Type B pancreatic cell (in vitro differentiated cells): ENCODE data around the gene IL22. TPM values are rescaled to one million over a fixed set of nuclear protein-coding genes. Genes with fewer than 3 reads are reported as not detected.

Experiments used
- DNase-seq: peaks from one replicate; pipeline ENCODE4 v3.0.0; 2021; ENCODE audit warnings: mixed read lengths; ENCODE audit not compliant: unreplicated experiment; ENCODE audit errors: extremely low spot score
- H3K27ac Mint-ChIP-seq: 2 replicates; pipeline ENCODE4 v1.8.0; 2021; ENCODE audit warnings: mild to moderate bottlenecking, mixed read lengths
- H3K27me3 Mint-ChIP-seq: 2 replicates; pipeline ENCODE4 v1.8.0; 2021; ENCODE audit warnings: mixed read lengths
- H3K36me3 Mint-ChIP-seq: 2 replicates; pipeline ENCODE4 v1.8.0; 2021; ENCODE audit warnings: mixed read lengths
- H3K4me1 Mint-ChIP-seq: one replicate; pipeline ENCODE4 v1.8.0; 2021; ENCODE audit warnings: mixed read lengths; ENCODE audit not compliant: unreplicated experiment
- H3K4me3 Mint-ChIP-seq: 2 replicates; pipeline ENCODE4 v1.8.0; 2021; ENCODE audit warnings: mild to moderate bottlenecking, mixed read lengths
- H3K9me3 Mint-ChIP-seq: 2 replicates; pipeline ENCODE4 v1.8.0; 2021; ENCODE audit warnings: mixed read lengths
- CTCF ChIP-seq: fragments of 200-600 bp; sonication (generic); conservative IDR thresholded peaks from 2 replicates; pipeline ENCODE4 v1.5.0; 2021; ENCODE audit warnings: antibody characterized with exemption, mild to moderate bottlenecking
- total RNA-seq: library from RNA; stranded (reverse); gene quantifications from 2 replicates; pipeline ENCODE4 v1.2.1, GENCODE V29; 2021; ENCODE audit warnings: low replicate concordance

The IL22 gene
- total RNA-seq, 1 donor from 2014 or later: not detected

DNA sequence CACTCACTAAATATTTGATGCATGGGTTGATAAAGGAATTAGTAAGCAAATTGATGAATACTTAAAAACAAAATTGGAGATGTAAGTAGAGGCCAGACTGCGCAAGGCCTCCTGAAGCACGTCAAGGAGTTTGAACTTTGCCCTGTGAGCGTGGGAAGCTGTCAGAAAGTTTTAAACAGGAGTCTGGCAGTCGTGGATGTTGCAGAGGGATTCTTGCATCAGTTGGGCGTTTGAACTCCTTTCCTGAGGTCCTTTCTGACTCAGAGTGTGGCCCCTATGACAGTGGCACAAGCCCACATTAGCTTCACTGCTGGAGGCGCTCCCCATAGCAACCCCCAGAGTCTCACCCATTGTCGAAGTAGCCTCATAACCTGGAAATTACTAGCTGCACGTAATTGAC, 17.9 kb upstream of the IL22 start:
- H3K4me3 Mint-ChIP-seq: no peak overlapping the region
- DNase-seq: no peak
- peaks cover 2% of the 10 kb centered on the region for H3K27me3 Mint-ChIP-seq
- H3K9me3 Mint-ChIP-seq: no peaks in the 10 kb centered on the region
- no peak for TF ChIP-seq CTCF
- no peak overlapping the region for H3K27ac Mint-ChIP-seq
- H3K36me3 Mint-ChIP-seq: no peaks in the 10 kb centered on the region
- peaks cover 7% of the 10 kb centered on the region for H3K4me1 Mint-ChIP-seq

GRCh38 chr12:68270358-68270757, 17.0 kb upstream of the IL22 start:
- DNase-seq: no peak
- peaks cover 6% of the 10 kb centered on the region for H3K27me3 Mint-ChIP-seq
- H3K36me3 Mint-ChIP-seq: no peaks in the 10 kb centered on the region
- peaks cover 10% of the 10 kb centered on the region for H3K4me1 Mint-ChIP-seq
- no peak overlapping the region for H3K4me3 Mint-ChIP-seq
- no peaks in the 10 kb centered on the region for H3K9me3 Mint-ChIP-seq
- TF ChIP-seq CTCF: no peak
- H3K27ac Mint-ChIP-seq: no peak overlapping the region

GRCh38 chr12:68269779-68270178, 16.4 kb upstream of the IL22 start:
- Mint-ChIP-seq H3K36me3 (no peaks in the 10 kb centered on the region), H3K4me1 (peaks cover 10% of the 10 kb centered on the region), H3K27me3 (peaks cover 9% of the 10 kb centered on the region), H3K27ac (no peak overlapping the region), H3K4me3 (no peak overlapping the region), H3K9me3 (no peaks in the 10 kb centered on the region)
- DNase-seq: no peak
- TF ChIP-seq CTCF: no peak

- H3K36me3 Mint-ChIP-seq: no peaks in the 10 kb centered on the region
- no peak overlapping the region for H3K4me3 Mint-ChIP-seq
- peaks cover 10% of the 10 kb centered on the region for H3K4me1 Mint-ChIP-seq
- TF ChIP-seq CTCF: no peak
- no peak overlapping the region for H3K27ac Mint-ChIP-seq
- no peak for DNase-seq
- no peaks in the 10 kb centered on the region for H3K9me3 Mint-ChIP-seq
- H3K27me3 Mint-ChIP-seq: peaks cover 11% of the 10 kb centered on the region
Measured at GRCh38 chr12:68268967-68269366, 15.6 kb upstream of the IL22 start.

- Mint-ChIP-seq H3K9me3 (no peaks in the 10 kb centered on the region), H3K27me3 (peaks cover 11% of the 10 kb centered on the region), H3K4me3 (no peak overlapping the region), H3K27ac (no peak overlapping the region), H3K36me3 (no peaks in the 10 kb centered on the region), H3K4me1 (peaks cover 10% of the 10 kb centered on the region)
- TF ChIP-seq CTCF: no peak
- no peak for DNase-seq
Measured at GRCh38 chr12:68267892-68268396, 14.5 kb upstream of the IL22 start.

- DNase-seq: no peak
- Mint-ChIP-seq H3K4me3 (no peak overlapping the region), H3K36me3 (no peaks in the 10 kb centered on the region), H3K27ac (no peak overlapping the region), H3K9me3 (no peaks in the 10 kb centered on the region), H3K27me3 (peaks cover 15% of the 10 kb centered on the region), H3K4me1 (peaks cover 4% of the 10 kb centered on the region)
- no peak for TF ChIP-seq CTCF
Measured at GRCh38 chr12:68264857-68265256, 11.5 kb upstream of the IL22 start.
